Mesenchymal stem cell (in vitro differentiated cells and primary cell): ENCODE data around the gene HOXB1.
A peak's percentile ranks its signal among the peaks of the same experiment; 100 is the strongest.

Experiments used
- DNase-seq: peaks from one replicate; pipeline ENCODE4 v3.0.0-alpha.2; 2013
- H2AFZ ChIP-seq: one replicate; pipeline ENCODE4 v1.6.1; 2013; ENCODE audit warnings: low read depth, mild to moderate bottlenecking, control low read depth, inconsistent platforms, low read length, moderate library complexity
- H2AK5ac ChIP-seq: 2 replicates; pipeline ENCODE4 v1.6.1; 2013; ENCODE audit warnings: low read length, moderate library complexity, mild to moderate bottlenecking, inconsistent platforms; ENCODE audit not compliant: severe bottlenecking
- H2BK120ac ChIP-seq: one replicate; pipeline ENCODE4 v1.6.1; 2013; ENCODE audit warnings: low read depth, mild to moderate bottlenecking, inconsistent platforms, low read length, moderate library complexity
- H2BK12ac ChIP-seq, 2 experiments: one replicate each; pipeline ENCODE4 v1.6.1; 2013; ENCODE audit warnings: inconsistent platforms in 2 of 2, low read length in 2 of 2, mild to moderate bottlenecking in 2 of 2, moderate library complexity in 2 of 2, control low read depth in 1 of 2
- H2BK15ac ChIP-seq: one replicate; pipeline ENCODE4 v1.6.1; 2013; ENCODE audit warnings: mild to moderate bottlenecking, low read depth, inconsistent platforms; ENCODE audit not compliant: poor library complexity, severe bottlenecking
- H2BK5ac ChIP-seq: 2 replicates; pipeline ENCODE4 v1.6.1; 2013; ENCODE audit warnings: low read depth, mild to moderate bottlenecking, low read length, control low read depth, inconsistent platforms; ENCODE audit not compliant: poor library complexity, severe bottlenecking
- H3K14ac ChIP-seq, 2 experiments: one replicate each; pipeline ENCODE4 v1.6.1; 2013; ENCODE audit warnings: inconsistent platforms in 2 of 2, low read length in 2 of 2, control low read depth in 1 of 2, mild to moderate bottlenecking in 1 of 2, moderate library complexity in 1 of 2
- H3K18ac ChIP-seq, 2 experiments: one replicate each; pipeline ENCODE4 v1.6.1; 2013; ENCODE audit warnings: inconsistent platforms in 2 of 2, low read length in 2 of 2, control low read depth in 1 of 2, low read depth in 1 of 2, mild to moderate bottlenecking in 1 of 2
- H3K23ac ChIP-seq, 2 experiments: one replicate each; pipeline ENCODE4 v1.6.1; 2013; ENCODE audit warnings: inconsistent platforms in 2 of 2, low read length in 2 of 2, mild to moderate bottlenecking in 2 of 2, moderate library complexity in 2 of 2, control low read depth in 1 of 2
- H3K27ac ChIP-seq: 2 replicates; pipeline ENCODE4 v1.5.1; 2013; ENCODE audit warnings: mild to moderate bottlenecking, moderate library complexity, low read length, control low read depth, inconsistent platforms; ENCODE audit not compliant: poor library complexity, severe bottlenecking
- H3K27me3 ChIP-seq, 2 experiments: 2 replicates each; pipeline versions ENCODE4 v1.6.1 to v1.7.0; 2013; ENCODE audit warnings: low read length in 2 of 2, mild to moderate bottlenecking in 2 of 2, moderate library complexity in 2 of 2, control low read depth in 1 of 2, inconsistent platforms in 1 of 2; ENCODE audit not compliant: control insufficient read depth in 1 of 2, insufficient read depth in 1 of 2
- H3K36me3 ChIP-seq, 2 experiments: 2 replicates each; pipeline versions ENCODE4 v1.6.1 to v1.7.0; 2013; ENCODE audit warnings: low read length in 2 of 2, control low read depth in 1 of 2, inconsistent platforms in 1 of 2, low read depth in 1 of 2, mild to moderate bottlenecking in 1 of 2; ENCODE audit not compliant: insufficient read depth in 2 of 2, control insufficient read depth in 1 of 2
- H3K4ac ChIP-seq, 2 experiments: one replicate each; pipeline ENCODE4 v1.6.1; 2013; ENCODE audit warnings: inconsistent platforms in 2 of 2, low read length in 2 of 2, mild to moderate bottlenecking in 2 of 2, moderate library complexity in 2 of 2, control low read depth in 1 of 2, low read depth in 1 of 2
- H3K4me1 ChIP-seq: 2 replicates; pipeline ENCODE4 v1.6.1; 2013; ENCODE audit warnings: low read depth, low read length, control low read depth; ENCODE audit not compliant: control insufficient read depth, insufficient read depth
- H3K4me2 ChIP-seq: 2 replicates; pipeline ENCODE4 v1.6.1; 2013; ENCODE audit warnings: low read length, mild to moderate bottlenecking, inconsistent platforms; ENCODE audit not compliant: poor library complexity, severe bottlenecking
- H3K4me3 ChIP-seq, 2 experiments: 2 replicates each; pipeline versions ENCODE4 v1.5.1 to v1.7.0; 2013; ENCODE audit warnings: low read length in 2 of 2, mild to moderate bottlenecking in 2 of 2, control low read depth in 1 of 2, low read depth in 1 of 2; ENCODE audit not compliant: insufficient read depth in 1 of 2
- H3K79me1 ChIP-seq: replicated peaks from 2 replicates; pipeline ENCODE4 v1.6.1; 2013; ENCODE audit warnings: mild to moderate bottlenecking, control low read depth, low read length, inconsistent platforms; ENCODE audit not compliant: poor library complexity, severe bottlenecking
- H3K9ac ChIP-seq: 2 replicates; pipeline ENCODE4 v1.7.0; 2013; ENCODE audit warnings: mild to moderate bottlenecking, low read length, moderate library complexity
- H3K9me3 ChIP-seq: 2 replicates; pipeline ENCODE4 v1.7.0; 2013; ENCODE audit warnings: mild to moderate bottlenecking, low read length; ENCODE audit not compliant: control insufficient read depth
- H4K8ac ChIP-seq: one replicate; pipeline ENCODE4 v1.6.1; 2013; ENCODE audit warnings: inconsistent platforms, mild to moderate bottlenecking, low read length, moderate library complexity
- H4K91ac ChIP-seq: one replicate; pipeline ENCODE4 v1.6.1; 2013; ENCODE audit warnings: mild to moderate bottlenecking, low read length, inconsistent platforms
- WGBS: methylation state at CpG from one replicate; pipeline ENCODE4 v1.1.7; 2013; ENCODE audit warnings: mixed read lengths; 5-methylcytosine and 5-hydroxymethylcytosine counted together

The HOXB1 gene

GRCh38 chr17:48577946-48578615 lies 47.3 kb upstream of the HOXB1 start, which contains the start of gene HOXB4:
HOXB4 (minus strand) TSS chr17:48578350; CDS start chr17:48578319, 31 bp downstream.
- Histone ChIP-seq H3K36me3 (peaks cover 6 to 10% of the 10 kb centered on the region in 2 experiments), H3K9me3 (no peaks in the 10 kb centered on the region), H3K23ac (peak within 1 kb of the TSS in 1 of 2 experiments; percentile 91), H4K91ac (peak within 1 kb of the TSS; percentile 95), H3K27ac (peak within 1 kb of the TSS; percentile 60), H3K4me1 (peaks cover 37% of the 10 kb centered on the region), H3K79me1 (peaks cover 7% of the 10 kb centered on the region), H2BK5ac (no peak within 1 kb of the TSS), H2BK12ac (peak within 1 kb of the TSS; percentile 80 to 89), H3K4me2 (peak within 1 kb of the TSS; percentile 82), H3K4me3 (peak within 1 kb of the TSS; percentile 69 to 96), H2AK5ac (peak within 1 kb of the TSS; percentile 1), H3K27me3 (no peaks in the 10 kb centered on the region), H3K18ac (peak within 1 kb of the TSS; percentile 91 to 95), H3K14ac (peak within 1 kb of the TSS; percentile 87 to 97), H2BK15ac (peak within 1 kb of the TSS; percentile 86), H2AFZ (no peak within 1 kb of the TSS), H3K4ac (peak within 1 kb of the TSS; percentile 92 to 98), H4K8ac (peak within 1 kb of the TSS; percentile 94), H3K9ac (peak within 1 kb of the TSS; percentile 98), H2BK120ac (peak within 1 kb of the TSS; percentile 97)
- under 1% methylated on average over 19 of the region's 58 CpGs for WGBS
- DNase-seq: peak; percentile 88

- Histone ChIP-seq H2BK120ac (peak overlapping the region; percentile 62), H4K91ac (no peak overlapping the region), H3K27me3 (peaks cover 0 to 4% of the 10 kb centered on the region in 2 experiments), H3K18ac (peak overlapping the region; percentile 58 to 95), H2AK5ac (no peak overlapping the region), H2BK12ac (peak overlapping the region in 1 of 2 experiments; percentile 89), H4K8ac (peak overlapping the region; percentile 81), H3K4me2 (peak overlapping the region; percentile 60), H3K9ac (peak overlapping the region; percentile 90), H3K14ac (peak overlapping the region in 1 of 2 experiments; percentile 97), H3K27ac (peak overlapping the region; percentile 37), H2BK15ac (peak overlapping the region; percentile 70), H3K23ac (peak overlapping the region in 1 of 2 experiments; percentile 91), H3K4me3 (peak overlapping the region; percentile 69 to 96), H3K9me3 (no peaks in the 10 kb centered on the region), H3K4me1 (peaks cover 38% of the 10 kb centered on the region), H3K4ac (peak overlapping the region; percentile 84 to 98), H3K36me3 (peaks cover 10 to 11% of the 10 kb centered on the region in 2 experiments), H3K79me1 (peaks cover 5% of the 10 kb centered on the region), H2BK5ac (no peak overlapping the region), H2AFZ (no peak overlapping the region)
- peak; percentile 75 for DNase-seq
- 0% methylated on average over 8 of the region's 19 CpGs for WGBS
These were observed 46.6 kb upstream of the HOXB1 start for GRCh38 chr17:48577330-48577945.

DNA sequence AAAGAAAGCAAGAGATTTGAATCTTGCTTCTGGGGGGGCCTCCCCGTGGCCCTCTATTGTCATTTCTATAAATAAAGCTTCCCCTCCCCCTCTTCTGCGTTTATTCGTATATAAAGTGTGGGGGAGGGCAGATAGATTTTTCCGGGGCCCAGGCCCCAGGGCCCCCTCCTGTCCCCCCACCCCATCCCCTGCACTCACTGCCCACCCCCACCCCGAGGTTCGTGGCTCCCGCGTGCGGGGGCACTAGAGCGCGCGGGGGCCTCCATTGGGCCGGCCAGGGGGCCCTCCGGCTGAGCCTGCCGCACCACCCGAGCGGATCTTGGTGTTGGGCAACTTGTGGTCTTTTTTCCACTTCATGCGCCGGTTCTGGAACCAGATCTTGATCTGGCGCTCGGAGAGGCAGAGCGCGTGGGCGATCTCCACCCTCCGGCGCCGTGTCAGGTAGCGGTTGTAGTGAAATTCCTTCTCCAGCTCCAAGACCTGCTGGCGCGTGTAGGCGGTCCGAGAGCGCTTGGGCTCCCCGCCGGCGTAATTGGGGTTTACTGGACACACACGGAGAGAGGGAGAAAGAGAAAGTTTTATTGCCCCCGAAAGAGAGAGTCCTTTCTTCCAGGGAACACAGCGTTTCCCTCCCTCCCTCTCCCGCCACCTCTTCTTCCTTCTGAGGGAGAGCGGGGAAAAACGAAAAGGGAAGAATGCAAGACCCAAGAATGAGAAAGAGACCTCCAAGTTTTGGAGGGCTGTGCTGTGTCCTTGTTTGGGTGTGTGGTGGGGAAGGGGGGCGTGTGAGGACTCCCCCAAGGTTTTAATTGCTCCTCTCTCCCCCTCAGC lies 45.9 kb upstream of the HOXB1 start:
- H3K36me3 ChIP-seq: peaks cover 10 to 15% of the 10 kb centered on the region in 2 experiments
- peak overlapping the region; percentile 95 for H3K9ac ChIP-seq
- H3K4ac ChIP-seq: peak overlapping the region; percentile 60 to 98
- no peak overlapping the region for H2AFZ ChIP-seq
- H3K18ac ChIP-seq: peak overlapping the region; percentile 89 to 97
- H4K91ac ChIP-seq: peak overlapping the region; percentile 74
- H3K14ac ChIP-seq: peak overlapping the region in 1 of 2 experiments; percentile 88
- H3K79me1 ChIP-seq: peaks cover 5% of the 10 kb centered on the region
- peaks cover 0 to 4% of the 10 kb centered on the region in 2 experiments for H3K27me3 ChIP-seq
- peak overlapping the region; percentile 37 for H3K27ac ChIP-seq
- DNase-seq: peak; percentile 84
- H3K4me3 ChIP-seq: peak overlapping the region; percentile 18 to 96
- peak overlapping the region; percentile 59 for H2BK5ac ChIP-seq
- H2BK15ac ChIP-seq: no peak overlapping the region
- no peak overlapping the region for H2AK5ac ChIP-seq
- H3K4me1 ChIP-seq: peaks cover 38% of the 10 kb centered on the region
- peak overlapping the region in 1 of 2 experiments; percentile 91 for H3K23ac ChIP-seq
- H3K4me2 ChIP-seq: peak overlapping the region; percentile 60
- no peaks in the 10 kb centered on the region for H3K9me3 ChIP-seq
- peak overlapping the region in 1 of 2 experiments; percentile 7 for H2BK12ac ChIP-seq
- under 1% methylated on average over 24 of the region's 43 CpGs for WGBS
- peak overlapping the region; percentile 98 for H2BK120ac ChIP-seq
- peak overlapping the region; percentile 73 for H4K8ac ChIP-seq
